ENCODE data around the gene KIAA0513.

DNA sequence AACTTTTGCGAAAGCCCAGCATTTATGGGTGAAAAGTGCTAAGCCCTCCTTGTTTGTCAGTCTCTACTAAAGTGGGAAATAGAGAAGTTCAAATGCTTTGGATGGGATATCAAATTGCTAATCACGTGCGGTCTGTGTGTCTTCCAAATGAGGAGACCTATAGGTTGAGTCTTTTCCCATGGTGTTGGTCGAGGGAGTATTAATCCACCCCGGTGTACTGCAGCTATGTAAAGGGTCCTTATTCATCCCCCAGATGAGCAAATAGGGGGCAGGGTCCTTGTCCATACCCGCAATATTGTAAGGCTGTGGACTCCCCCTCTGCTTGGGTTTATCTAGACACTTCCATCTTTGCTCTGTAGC, 14.6 kb downstream of the KIAA0513 start:
- TF ChIP-seq POLR2AphosphoS5 (IDR thresholded peaks at IDR 0.05; ENCODE audit: insufficient read depth, low read depth, low read length), result no peak
- TF ChIP-seq CTCF (IDR thresholded peaks at IDR 0.05; ENCODE audit: extremely low read depth in 1 of 2, insufficient read depth in 1 of 2, low read depth in 1 of 2, low read length in 2 of 2), result no peak

Measured in endothelial cell of umbilical vein (primary cell).